Measurements from ENCODE around the gene SMIM20. TPM values are rescaled to one million over a fixed set of nuclear protein-coding genes. Genes with fewer than 3 reads are reported as not detected.

Gene SMIM20
- total and polyA plus RNA-seq, 4 donors, result 11.1 to 25.0 (median 20.4) TPM

- Histone ChIP-seq H3K4me1 (ENCODE audit: control insufficient read depth in 4 of 4, insufficient read depth in 4 of 4, low read length in 3 of 4) (no peaks in the 10 kb centered on the region), H3K27ac (ENCODE audit: low read depth in 1 of 2, low read length in 2 of 2) (no peak overlapping the region), H3K9me3 (ENCODE audit: control insufficient read depth in 4 of 4, low read length in 3 of 4) (no peaks in the 10 kb centered on the region), H3K36me3 (ENCODE audit: control insufficient read depth in 4 of 4, insufficient read depth in 3 of 4, low read depth in 1 of 4, low read length in 3 of 4) (no peaks in the 10 kb centered on the region), H3K27me3 (ENCODE audit: control insufficient read depth in 4 of 4, insufficient read depth in 4 of 4, low read length in 3 of 4) (no peaks in the 10 kb centered on the region), H3K9ac (ENCODE audit: low read depth in 1 of 2, low read length in 2 of 2) (no peak overlapping the region), H3K4me3 (ENCODE audit: low read depth in 1 of 3, low read length in 3 of 3) (no peak overlapping the region)
- no peak for DNase-seq (ENCODE audit: low spot score)
- WGBS, result 81% methylated on average over 2 of the region's 2 CpGs
- no peak for TF ChIP-seq ZBTB33 (IDR thresholded peaks at IDR 0.05)
- no peak for TF ChIP-seq CTCF (IDR thresholded peaks at IDR 0.05; ENCODE audit: low read depth, low read length, missing input control)
- TF ChIP-seq YY1 (IDR thresholded peaks at IDR 0.05), result no peak
- TF ChIP-seq HNF4G (IDR thresholded peaks at IDR 0.05), result no peak
- no peak for TF ChIP-seq FOXA1 (IDR thresholded peaks at IDR 0.05)
- no peak for TF ChIP-seq REST (IDR thresholded peaks at IDR 0.05)
- TF ChIP-seq GABPA (IDR thresholded peaks at IDR 0.05 in 1 of 2, conservative IDR thresholded peaks at IDR 0.05 in 1 of 2), result no peak
- no peak for TF ChIP-seq ATF3 (IDR thresholded peaks at IDR 0.05)
- no peak for TF ChIP-seq RXRA (IDR thresholded peaks at IDR 0.05)
- no peak for TF ChIP-seq TAF1 (conservative IDR thresholded peaks at IDR 0.05)
These were observed 30.5 kb upstream of the SMIM20 start for GRCh38 chr4:25883565-25883964.

- no peaks in the 10 kb centered on the region for H3K27me3 ChIP-seq (ENCODE audit: control insufficient read depth in 4 of 4, insufficient read depth in 4 of 4, low read length in 3 of 4)
- H3K9ac ChIP-seq (ENCODE audit: low read depth in 1 of 2, low read length in 2 of 2), result no peak overlapping the region
- no peak for DNase-seq (ENCODE audit: low spot score)
- H3K36me3 ChIP-seq (ENCODE audit: control insufficient read depth in 4 of 4, insufficient read depth in 3 of 4, low read depth in 1 of 4, low read length in 3 of 4), result no peaks in the 10 kb centered on the region
- H3K27ac ChIP-seq (ENCODE audit: low read depth in 1 of 2, low read length in 2 of 2), result no peak overlapping the region
- H3K9me3 ChIP-seq (ENCODE audit: control insufficient read depth in 4 of 4, low read length in 3 of 4), result no peaks in the 10 kb centered on the region
- WGBS, result 49% methylated on average over 5 of the region's 5 CpGs
- H3K4me3 ChIP-seq (ENCODE audit: low read depth in 1 of 3, low read length in 3 of 3), result no peak overlapping the region
- no peaks in the 10 kb centered on the region for H3K4me1 ChIP-seq (ENCODE audit: control insufficient read depth in 4 of 4, insufficient read depth in 4 of 4, low read length in 3 of 4)
- no peak for TF ChIP-seq ATF3 (IDR thresholded peaks at IDR 0.05)
- no peak for TF ChIP-seq HNF4G (IDR thresholded peaks at IDR 0.05)
- no peak for TF ChIP-seq YY1 (IDR thresholded peaks at IDR 0.05)
- TF ChIP-seq FOXA1 (IDR thresholded peaks at IDR 0.05), result no peak
- no peak for TF ChIP-seq CTCF (IDR thresholded peaks at IDR 0.05; ENCODE audit: low read depth, low read length, missing input control)
- TF ChIP-seq SP1 (IDR thresholded peaks at IDR 0.05), result no peak
- TF ChIP-seq MAX (IDR thresholded peaks at IDR 0.05), result no peak
- TF ChIP-seq NR2F2 (IDR thresholded peaks at IDR 0.05), result no peak
- no peak for TF ChIP-seq RXRA (IDR thresholded peaks at IDR 0.05)
- no peak for TF ChIP-seq HNF4A (conservative IDR thresholded peaks at IDR 0.05)
- TF ChIP-seq RAD21 (IDR thresholded peaks at IDR 0.05), result no peak
- no peak for TF ChIP-seq FOXA2 (IDR thresholded peaks at IDR 0.05)
- no peak for TF ChIP-seq EGR1 (IDR thresholded peaks at IDR 0.05; ENCODE audit: low read depth in 2 of 2)
- TF ChIP-seq ZBTB33 (IDR thresholded peaks at IDR 0.05), result no peak
- no peak for TF ChIP-seq TAF1 (conservative IDR thresholded peaks at IDR 0.05)
These were observed 29.8 kb upstream of the SMIM20 start for GRCh38 chr4:25884031-25884782.

All from liver (tissue), 9 donors.